Liver (tissue), 9 donors: ENCODE data around the gene ATP11A. TPM values are rescaled to one million over a fixed set of nuclear protein-coding genes. Genes with fewer than 3 reads are reported as not detected.

ENCODE experiments used
- DNase-seq: peaks from one replicate; pipeline ENCODE4 v3.0.0-alpha.2; 2017; ENCODE audit warnings: low spot score
- H3K27ac ChIP-seq, 2 donors: one replicate each; pipeline ENCODE4 v1.7.0; 2013; ENCODE audit warnings: inconsistent platforms in 2 of 2, low read length in 2 of 2, control low read depth in 1 of 2, low read depth in 1 of 2, mild to moderate bottlenecking in 1 of 2
- H3K27me3 ChIP-seq, 4 donors: one replicate each; pipeline versions ENCODE4 v1.6.1 to v1.7.0; 2013; ENCODE audit warnings: low read length in 3 of 4, inconsistent platforms in 1 of 4, mild to moderate bottlenecking in 1 of 4, moderate library complexity in 1 of 4; ENCODE audit not compliant: control insufficient read depth in 4 of 4, insufficient read depth in 4 of 4
- H3K36me3 ChIP-seq, 4 donors: one replicate each; pipeline versions ENCODE4 v1.6.1 to v1.7.0; 2013; ENCODE audit warnings: low read length in 3 of 4, mild to moderate bottlenecking in 3 of 4, low read depth in 1 of 4, moderate library complexity in 1 of 4; ENCODE audit not compliant: control insufficient read depth in 4 of 4, insufficient read depth in 3 of 4
- H3K4me1 ChIP-seq, 4 donors: one replicate each; pipeline versions ENCODE4 v1.6.1 to v1.7.0; 2013; ENCODE audit warnings: low read length in 3 of 4, mild to moderate bottlenecking in 3 of 4, moderate library complexity in 1 of 4; ENCODE audit not compliant: control insufficient read depth in 4 of 4, insufficient read depth in 4 of 4
- H3K4me3 ChIP-seq, 3 donors: one replicate each; pipeline versions ENCODE4 v1.6.1 to v1.7.0; 2013; ENCODE audit warnings: low read length in 3 of 3, control low read depth in 1 of 3, low read depth in 1 of 3, mild to moderate bottlenecking in 1 of 3
- H3K9ac ChIP-seq, 2 donors: one replicate each; pipeline ENCODE4 v1.7.0; 2013; ENCODE audit warnings: low read length in 2 of 2, mild to moderate bottlenecking in 2 of 2, moderate library complexity in 2 of 2, control low read depth in 1 of 2, low read depth in 1 of 2
- H3K9me3 ChIP-seq, 4 donors: one replicate each; pipeline versions ENCODE4 v1.6.1 to v1.7.0; 2013; ENCODE audit warnings: low read length in 3 of 4; ENCODE audit not compliant: control insufficient read depth in 4 of 4
- CTCF ChIP-seq: fragments of 150-350 bp; IDR thresholded peaks from 2 replicates; pipeline ENCODE4 v1.5.1; 2017; ENCODE audit warnings: improper control_type of control experiment, low read depth, low read length; ENCODE audit not compliant: missing input control
- FOXA1 ChIP-seq: IDR thresholded peaks from 2 replicates; pipeline ENCODE4 v1.6.1; 2016; ENCODE audit warnings: antibody characterized with exemption
- FOXA2 ChIP-seq: IDR thresholded peaks from 2 replicates; pipeline ENCODE4 v1.6.1; 2016; ENCODE audit warnings: antibody characterized with exemption
- HNF4A ChIP-seq, 2 donors: conservative IDR thresholded peaks; 2 replicates each; pipeline ENCODE4 v1.6.1; 2016; ENCODE audit warnings: antibody characterized with exemption in 2 of 2, mild to moderate bottlenecking in 2 of 2
- HNF4G ChIP-seq: IDR thresholded peaks from 2 replicates; pipeline ENCODE4 v1.6.1; 2016; ENCODE audit warnings: antibody characterized with exemption
- NR2F2 ChIP-seq: IDR thresholded peaks from 2 replicates; pipeline ENCODE4 v1.6.1; 2016; ENCODE audit warnings: antibody characterized with exemption
- RXRA ChIP-seq, 2 donors: IDR thresholded peaks; 2 replicates each; pipeline ENCODE4 v1.6.1; 2017 to 2018; ENCODE audit warnings: antibody characterized with exemption in 2 of 2, mild to moderate bottlenecking in 1 of 2
- SP1 ChIP-seq: IDR thresholded peaks from 2 replicates; pipeline ENCODE4 v1.6.1; 2018; ENCODE audit warnings: antibody characterized with exemption, mild to moderate bottlenecking
- TAF1 ChIP-seq: conservative IDR thresholded peaks from 2 replicates; pipeline ENCODE4 v1.6.1; 2016; ENCODE audit warnings: antibody characterized with exemption, mild to moderate bottlenecking
- ZBTB33 ChIP-seq: IDR thresholded peaks from 2 replicates; pipeline ENCODE4 v1.6.1; 2016; ENCODE audit warnings: antibody characterized with exemption
- WGBS: extraction: QIAGEN DNeasy Blood & Tissue Kit; methylation state at CpG from one replicate; pipeline ENCODE4 v1.1.7; 2013; 5-methylcytosine and 5-hydroxymethylcytosine counted together
- polyA plus RNA-seq, 2 donors: library from polyadenylated mRNA; stranded (reverse) in 1 of 2; unstranded in 1 of 2; fragments of 200-250 nt in 1 of 2; fragments of >200 nt in 1 of 2; fragmentation: Nextera tagmentation in 1 of 2; extraction: Ambion mirVana in 1 of 2; gene quantifications; one replicate each; pipeline versions ENCODE4 v1.2.1 to v1.2.3, GENCODE V29; 2013 to 2015
- total RNA-seq, 2 donors: library from RNA; depleted of rRNA; stranded (reverse); fragments of >200 nt; gene quantifications; one replicate each; pipeline ENCODE4 v1.2.3, GENCODE V29; 2014
- TF ChIP-seq, protein P1 (sequence below): IDR thresholded peaks from 2 replicates; pipeline ENCODE4 v1.6.1; 2016; ENCODE audit warnings: antibody characterized with exemption, mild to moderate bottlenecking
- TF ChIP-seq, protein P2 (sequence below): IDR thresholded peaks from 2 replicates; pipeline ENCODE4 v1.6.1; 2016; ENCODE audit warnings: antibody characterized with exemption
- TF ChIP-seq, protein P3 (sequence below): IDR thresholded peaks from 2 replicates; pipeline ENCODE4 v1.6.1; 2016; ENCODE audit warnings: antibody characterized with exemption
- donor health status: healthy.
- donor health status: healthy.
- donor health status: healthy.
- donor health status: healthy.
- donor health status: healthy.

ATP11A gene
- total and polyA plus RNA-seq, 4 donors, result 8.7 to 27.9 (median 13.8) TPM

DNA sequence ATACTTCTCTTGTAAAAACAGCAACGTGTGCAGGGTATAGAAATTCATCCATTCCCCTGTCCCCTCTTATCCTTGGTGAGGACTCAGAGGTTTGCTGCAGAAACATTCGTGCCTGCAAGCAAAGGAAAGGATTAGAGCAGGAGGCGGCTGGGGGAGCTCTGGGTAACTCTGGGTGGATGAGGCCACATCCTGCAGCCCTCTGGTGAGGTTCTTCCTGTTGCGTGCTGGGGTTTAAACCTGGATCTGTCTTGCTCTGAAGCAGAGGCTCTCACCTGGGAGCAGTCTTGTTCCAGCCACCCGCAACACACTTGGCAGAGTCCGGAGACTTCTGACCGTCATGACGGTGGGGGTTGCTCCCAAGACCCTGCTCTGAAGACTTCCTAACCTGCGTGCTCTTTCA lies 69.2 kb downstream of the ATP11A start:
- Histone ChIP-seq H3K27ac (no peak overlapping the region), H3K9ac (no peak overlapping the region), H3K9me3 (no peaks in the 10 kb centered on the region), H3K4me1 (peaks cover 0 to 5% (median 1%) of the 10 kb centered on the region in 4 donors), H3K4me3 (no peak overlapping the region), H3K36me3 (no peaks in the 10 kb centered on the region), H3K27me3 (no peaks in the 10 kb centered on the region)
- TF ChIP-seq TAF1 (no peak), NR2F2 (no peak), FOXA1 (no peak), HNF4G (no peak)
- 95% methylated on average over 9 of the region's 9 CpGs for WGBS
- no peak for DNase-seq

GRCh38 chr13:112759827-112760226 lies 70.0 kb downstream of the ATP11A start:
- H3K4me1 ChIP-seq, result peaks cover 0 to 5% (median 1%) of the 10 kb centered on the region in 4 donors
- DNase-seq, result no peak
- TF ChIP-seq ZBTB33 (no peak), CTCF (no peak), TAF1 (no peak)

GRCh38 chr13:112760435-112760834 lies 70.6 kb downstream of the ATP11A start:
- H3K4me1 ChIP-seq, result peaks cover 0 to 5% (median 1%) of the 10 kb centered on the region in 4 donors
- H3K4me3 ChIP-seq, result no peak overlapping the region
- H3K9me3 ChIP-seq, result no peaks in the 10 kb centered on the region
- H3K27ac ChIP-seq, result no peak overlapping the region
- H3K9ac ChIP-seq, result no peak overlapping the region
- no peaks in the 10 kb centered on the region for H3K36me3 ChIP-seq
- no peak for DNase-seq
- no peaks in the 10 kb centered on the region for H3K27me3 ChIP-seq
- TF ChIP-seq FOXA2 (no peak), HNF4G (no peak)
- WGBS, result 75% methylated on average over 3 of the region's 3 CpGs

More at GRCh38 chr13:112759827-112760226, 70.0 kb downstream of the ATP11A start:
- Histone ChIP-seq H3K27me3 (no peaks in the 10 kb centered on the region), H3K36me3 (no peaks in the 10 kb centered on the region), H3K9ac (no peak overlapping the region), H3K9me3 (no peaks in the 10 kb centered on the region), H3K4me3 (no peak overlapping the region), H3K27ac (no peak overlapping the region)
- WGBS, result 86% methylated on average over 11 of the region's 11 CpGs

GRCh38 chr13:112760931-112761330 lies 71.1 kb downstream of the ATP11A start:
- H3K4me3 ChIP-seq, result no peak overlapping the region
- H3K36me3 ChIP-seq, result no peaks in the 10 kb centered on the region
- peaks cover 0 to 5% (median 1%) of the 10 kb centered on the region in 4 donors for H3K4me1 ChIP-seq
- no peak overlapping the region for H3K9ac ChIP-seq
- no peaks in the 10 kb centered on the region for H3K27me3 ChIP-seq
- no peak overlapping the region for H3K27ac ChIP-seq
- WGBS, result 84% methylated on average over 15 of the region's 15 CpGs
- DNase-seq, result no peak
- H3K9me3 ChIP-seq, result no peaks in the 10 kb centered on the region
- TF ChIP-seq HNF4G (no peak), FOXA1 (no peak), FOXA2 (no peak), RXRA (IDR thresholded peaks at IDR 0.05) (no peak), TAF1 (no peak), ZBTB33 (no peak), SP1 (no peak), HNF4A (conservative IDR thresholded peaks at IDR 0.05) (no peak)
- TF ChIP-seq, protein P1, sequence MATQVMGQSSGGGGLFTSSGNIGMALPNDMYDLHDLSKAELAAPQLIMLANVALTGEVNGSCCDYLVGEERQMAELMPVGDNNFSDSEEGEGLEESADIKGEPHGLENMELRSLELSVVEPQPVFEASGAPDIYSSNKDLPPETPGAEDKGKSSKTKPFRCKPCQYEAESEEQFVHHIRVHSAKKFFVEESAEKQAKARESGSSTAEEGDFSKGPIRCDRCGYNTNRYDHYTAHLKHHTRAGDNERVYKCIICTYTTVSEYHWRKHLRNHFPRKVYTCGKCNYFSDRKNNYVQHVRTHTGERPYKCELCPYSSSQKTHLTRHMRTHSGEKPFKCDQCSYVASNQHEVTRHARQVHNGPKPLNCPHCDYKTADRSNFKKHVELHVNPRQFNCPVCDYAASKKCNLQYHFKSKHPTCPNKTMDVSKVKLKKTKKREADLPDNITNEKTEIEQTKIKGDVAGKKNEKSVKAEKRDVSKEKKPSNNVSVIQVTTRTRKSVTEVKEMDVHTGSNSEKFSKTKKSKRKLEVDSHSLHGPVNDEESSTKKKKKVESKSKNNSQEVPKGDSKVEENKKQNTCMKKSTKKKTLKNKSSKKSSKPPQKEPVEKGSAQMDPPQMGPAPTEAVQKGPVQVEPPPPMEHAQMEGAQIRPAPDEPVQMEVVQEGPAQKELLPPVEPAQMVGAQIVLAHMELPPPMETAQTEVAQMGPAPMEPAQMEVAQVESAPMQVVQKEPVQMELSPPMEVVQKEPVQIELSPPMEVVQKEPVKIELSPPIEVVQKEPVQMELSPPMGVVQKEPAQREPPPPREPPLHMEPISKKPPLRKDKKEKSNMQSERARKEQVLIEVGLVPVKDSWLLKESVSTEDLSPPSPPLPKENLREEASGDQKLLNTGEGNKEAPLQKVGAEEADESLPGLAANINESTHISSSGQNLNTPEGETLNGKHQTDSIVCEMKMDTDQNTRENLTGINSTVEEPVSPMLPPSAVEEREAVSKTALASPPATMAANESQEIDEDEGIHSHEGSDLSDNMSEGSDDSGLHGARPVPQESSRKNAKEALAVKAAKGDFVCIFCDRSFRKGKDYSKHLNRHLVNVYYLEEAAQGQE, result no peak
- TF ChIP-seq, protein P2, sequence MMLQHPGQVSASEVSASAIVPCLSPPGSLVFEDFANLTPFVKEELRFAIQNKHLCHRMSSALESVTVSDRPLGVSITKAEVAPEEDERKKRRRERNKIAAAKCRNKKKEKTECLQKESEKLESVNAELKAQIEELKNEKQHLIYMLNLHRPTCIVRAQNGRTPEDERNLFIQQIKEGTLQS, result no peak
- TF ChIP-seq, protein P3, sequence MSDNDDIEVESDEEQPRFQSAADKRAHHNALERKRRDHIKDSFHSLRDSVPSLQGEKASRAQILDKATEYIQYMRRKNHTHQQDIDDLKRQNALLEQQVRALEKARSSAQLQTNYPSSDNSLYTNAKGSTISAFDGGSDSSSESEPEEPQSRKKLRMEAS, result no peak
